GM12801 (cell line): ENCODE measurements around the gene MPP4.

ENCODE experiments used
- CTCF ChIP-seq: IDR thresholded peaks from one replicate; pipeline ENCODE4 v1.5.1; 2011; ENCODE audit warnings: control low read depth; ENCODE audit not compliant: insufficient read length; ENCODE audit errors: extremely low read depth

MPP4 gene

GRCh38 chr2:201712726-201713125 is 14.3 kb upstream of the MPP4 start:
- no peak for TF ChIP-seq CTCF

- TF ChIP-seq CTCF, result no peak
Observed at GRCh38 chr2:201709747-201710146, 11.3 kb upstream of the MPP4 start.

- no peak for TF ChIP-seq CTCF
Observed at GRCh38 chr2:201709049-201709448, 10.6 kb upstream of the MPP4 start.

GRCh38 chr2:201707753-201708152 is 9.3 kb upstream of the MPP4 start:
- TF ChIP-seq CTCF, result no peak

- no peak for TF ChIP-seq CTCF
Observed at GRCh38 chr2:201707142-201707541, 8.7 kb upstream of the MPP4 start.

GRCh38 chr2:201704536-201704935 is 6.1 kb upstream of the MPP4 start:
- TF ChIP-seq CTCF, result no peak

- TF ChIP-seq CTCF, result no peak
Observed at GRCh38 chr2:201701646-201702045, 3.2 kb upstream of the MPP4 start.

- TF ChIP-seq CTCF, result no peak
Observed at GRCh38 chr2:201699416-201699815, 972 bp upstream of the MPP4 start.
